Measurements from ENCODE around the gene CD63.

The CD63 gene

DNA sequence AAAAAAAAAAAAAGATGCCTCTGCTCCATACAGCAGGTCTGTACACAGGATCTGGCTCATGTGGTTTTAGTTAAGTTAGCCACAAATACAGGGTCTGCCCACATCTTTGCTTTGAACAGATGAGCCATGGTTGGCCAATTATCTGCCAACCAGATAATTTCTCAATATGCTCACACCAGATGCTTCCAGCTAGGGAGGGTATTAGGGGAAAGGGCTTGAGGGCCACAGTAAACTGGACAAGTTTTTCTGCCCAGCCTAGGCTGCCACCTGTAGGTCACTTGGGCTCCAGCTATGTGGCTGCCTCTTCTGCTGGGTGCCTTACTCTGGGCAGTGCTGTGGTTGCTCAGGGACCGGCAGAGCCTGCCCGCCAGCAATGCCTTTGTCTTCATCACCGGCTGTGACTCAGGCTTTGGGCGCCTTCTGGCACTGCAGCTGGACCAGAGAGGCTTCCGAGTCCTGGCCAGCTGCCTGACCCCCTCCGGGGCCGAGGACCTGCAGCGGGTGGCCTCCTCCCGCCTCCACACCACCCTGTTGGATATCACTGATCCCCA is 7.8 kb downstream of the CD63 start:
- no peak for DNase-seq (ENCODE audit: low read depth in 2 of 2)

DNA sequence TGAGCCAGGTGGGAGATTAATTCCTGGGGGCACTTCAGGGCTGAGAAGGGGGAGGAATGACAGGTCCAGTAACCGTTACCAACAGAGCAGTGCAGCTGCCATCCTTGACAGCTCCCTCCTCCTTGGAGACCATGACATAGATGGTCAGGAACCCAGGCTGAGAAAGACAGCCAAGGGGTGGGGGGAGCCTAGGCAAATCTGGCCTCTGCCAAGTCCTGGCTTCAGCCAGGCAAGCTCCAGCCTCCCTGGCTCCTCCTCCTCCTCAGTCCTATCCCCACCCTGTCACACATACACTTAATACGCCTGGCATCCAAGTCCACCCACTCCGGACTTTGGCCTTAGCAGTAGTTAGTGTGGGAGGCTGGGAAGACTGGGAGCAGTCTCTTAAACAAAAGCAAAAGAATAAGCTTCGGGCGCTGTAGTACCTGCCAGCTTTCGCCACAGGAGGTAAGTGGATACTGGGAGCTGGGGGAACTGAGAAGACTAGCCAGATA is 8.7 kb downstream of the CD63 start, which contains the start of gene RDH5:
Gene RDH5 (plus strand): TSS at position 323 of the 494 bp plus-strand sequence. CDS start 792 bp downstream, outside the sequence.
- DNase-seq (ENCODE audit: low read depth in 2 of 2), result no peak

DNA sequence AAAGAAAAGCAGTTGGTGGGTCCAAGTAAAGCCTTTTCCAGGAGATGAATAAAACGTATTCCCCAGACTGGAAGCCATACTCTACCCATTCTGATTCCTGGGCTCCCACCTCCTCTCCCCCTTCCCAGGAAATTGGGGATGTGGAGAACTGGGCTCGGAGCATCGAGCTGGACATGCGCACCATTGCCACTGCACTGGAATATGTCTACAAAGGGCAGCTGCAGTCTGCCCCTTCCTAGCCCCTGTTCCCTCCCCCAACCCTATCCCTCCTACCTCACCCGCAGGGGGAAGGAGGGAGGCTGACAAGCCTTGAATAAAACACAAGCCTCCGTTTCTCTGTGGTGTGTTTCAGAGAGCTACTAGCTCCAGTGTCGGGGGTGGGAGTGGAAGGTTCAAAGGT is 9.4 kb downstream of the CD63 start:
- DNase-seq (ENCODE audit: low read depth in 2 of 2), result no peak

DNA sequence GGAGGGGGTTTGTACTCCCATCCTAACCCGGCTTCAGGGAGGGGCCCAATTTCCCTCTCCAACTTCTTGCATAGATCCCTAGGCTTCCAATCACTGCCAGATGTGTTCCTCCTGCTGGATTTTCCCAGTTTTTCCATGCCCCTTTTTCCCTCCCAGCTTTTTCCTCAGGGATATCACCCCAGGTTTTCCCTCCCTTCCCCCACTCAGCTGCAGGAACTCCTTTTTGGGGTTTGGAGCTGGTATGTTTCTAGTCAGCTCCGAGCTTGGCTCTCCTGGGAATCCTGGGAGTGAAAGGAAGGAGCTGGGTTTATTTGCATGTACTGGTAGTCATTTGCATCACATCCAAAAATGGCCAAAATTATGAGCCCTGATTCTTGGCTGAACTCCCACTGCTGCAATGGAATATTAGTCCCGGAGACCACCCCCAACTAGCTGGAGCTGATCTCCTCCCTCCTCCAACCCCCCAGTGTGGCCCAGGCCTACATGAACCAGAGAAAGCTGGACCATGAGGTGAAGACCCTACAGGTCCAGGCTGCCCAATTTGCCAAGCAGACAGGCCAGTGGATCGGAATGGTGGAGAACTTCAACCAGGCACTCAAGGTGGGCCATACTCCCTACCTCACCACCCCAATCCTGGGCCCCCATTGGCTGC is 10.1 kb downstream of the CD63 start:
- DNase-seq (ENCODE audit: low read depth in 2 of 2), result no peak

DNA sequence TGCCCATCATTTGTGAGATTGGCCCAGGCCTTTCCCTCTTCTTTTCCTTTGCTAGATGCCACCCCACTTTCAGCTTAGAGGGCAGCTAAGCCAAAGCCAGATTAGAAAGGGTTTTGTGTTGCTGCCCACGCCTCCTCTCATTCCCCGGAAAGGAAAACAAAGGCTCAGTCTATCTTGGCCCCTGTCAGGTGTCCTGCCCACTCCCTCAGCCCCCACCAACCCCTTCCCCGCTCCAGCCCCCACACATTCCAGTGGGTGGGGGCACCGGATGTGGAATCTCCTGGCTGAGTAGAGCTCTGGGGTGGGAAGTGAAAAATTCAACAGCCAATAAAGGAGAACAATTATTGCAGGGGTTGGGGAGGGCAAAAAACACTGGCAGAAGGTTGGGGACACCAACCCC is 10.8 kb downstream of the CD63 start:
- no peak for DNase-seq (ENCODE audit: low read depth in 2 of 2)

DNA sequence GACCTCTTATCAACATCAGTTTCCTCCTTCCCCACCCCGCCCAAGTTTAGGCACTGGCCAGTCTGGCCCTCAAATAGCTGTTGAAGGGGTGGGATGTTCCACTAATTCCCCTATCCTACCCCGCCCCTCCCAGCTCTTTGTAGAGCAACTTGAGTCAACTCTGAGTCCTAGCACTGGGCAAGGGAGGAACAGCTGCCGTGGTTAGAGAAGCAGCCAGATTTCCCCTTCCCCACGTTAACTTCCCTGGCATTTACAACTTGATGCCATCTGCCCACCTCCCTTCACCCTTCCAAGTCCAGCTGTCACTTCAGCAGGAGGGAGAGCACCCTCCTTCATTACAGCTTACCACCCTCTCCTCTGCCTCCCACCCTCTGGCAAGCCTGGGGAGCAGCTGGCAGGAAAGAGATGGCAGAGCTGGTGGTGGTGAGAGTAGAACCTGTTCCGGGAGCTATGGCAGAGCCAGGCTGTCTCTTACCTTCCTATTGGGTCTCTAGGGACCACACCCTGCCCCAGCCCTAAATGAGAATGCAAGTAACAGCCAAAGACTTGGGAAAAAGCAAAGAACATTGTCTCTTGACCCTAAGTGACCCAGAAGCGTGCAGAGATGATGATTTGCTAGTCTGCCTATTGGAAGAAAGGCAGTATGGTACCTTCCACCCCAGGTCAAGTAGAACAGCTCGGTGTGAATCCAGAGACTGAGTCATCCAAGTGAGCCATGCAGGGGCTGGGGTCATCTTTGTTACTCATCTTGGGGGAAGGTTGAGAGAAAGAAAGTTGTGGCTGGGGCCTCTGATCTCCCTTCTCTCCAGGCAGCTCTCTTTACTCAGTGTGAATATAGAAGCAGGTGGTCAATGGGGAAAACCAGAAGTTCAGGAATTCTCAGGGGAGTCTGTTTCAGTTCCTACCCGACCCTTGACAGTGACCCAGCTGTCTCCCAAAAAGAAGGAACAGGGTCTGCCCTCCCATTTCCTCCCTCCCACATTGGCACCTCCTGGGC is 11.5 kb downstream of the CD63 start:
- peak in 1 of 2 donors; percentile 26 for DNase-seq (ENCODE audit: low read depth in 2 of 2)

DNA sequence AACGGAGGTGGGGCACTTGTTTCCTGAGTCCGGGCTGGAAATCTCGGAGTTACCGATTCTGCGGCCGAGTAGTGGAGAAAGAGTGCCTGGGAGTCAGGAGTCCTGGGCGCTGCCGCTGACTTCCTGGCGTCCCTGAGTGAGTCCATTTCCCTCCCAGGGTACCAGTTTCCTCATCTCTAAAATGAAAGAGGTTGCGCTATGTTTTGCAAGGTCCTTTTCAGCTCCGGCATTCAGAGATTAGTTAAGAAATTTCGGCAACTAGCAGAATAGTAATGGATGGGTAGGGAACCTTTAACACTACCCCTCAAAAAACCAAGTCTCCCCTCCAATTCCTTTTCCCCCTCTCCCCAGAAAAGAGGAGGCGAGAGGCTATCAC is 12.2 kb downstream of the CD63 start:
- no peak for DNase-seq (ENCODE audit: low read depth in 2 of 2)

DNA sequence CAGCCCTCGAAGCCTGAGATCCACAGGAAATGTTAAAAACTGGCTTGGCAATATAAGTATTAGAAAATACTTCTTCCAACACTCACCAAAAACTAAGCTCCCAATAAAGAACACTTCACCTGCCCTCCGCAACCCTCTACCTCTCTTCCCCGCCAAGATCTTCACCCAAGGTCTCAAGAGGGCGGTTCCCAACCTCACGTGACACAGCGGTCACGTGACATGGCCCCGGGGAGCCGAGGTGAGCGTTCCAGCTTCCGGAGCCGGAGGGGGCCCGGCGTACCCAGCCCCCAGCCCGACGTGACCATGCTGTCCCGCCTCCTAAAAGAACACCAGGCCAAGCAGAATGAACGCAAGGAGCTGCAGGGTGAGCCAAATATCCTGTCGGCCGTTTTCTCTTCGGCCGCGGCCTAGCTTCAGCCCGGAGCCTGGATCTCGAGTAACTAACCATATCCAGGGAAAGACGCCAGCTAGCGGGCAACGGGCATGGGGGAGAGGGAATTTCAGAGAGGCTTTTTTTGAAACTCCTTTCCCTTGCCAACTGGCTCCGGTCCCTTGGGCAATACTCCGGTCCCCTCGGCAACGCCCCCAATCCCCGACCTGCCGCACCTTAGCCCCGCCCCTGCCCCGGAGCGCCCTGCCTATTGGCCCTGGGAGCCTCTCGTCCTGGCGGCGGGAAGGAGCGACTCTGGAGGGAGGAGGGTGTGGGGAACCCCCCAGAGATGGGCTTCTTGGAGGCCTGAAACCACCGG is 12.8 kb downstream of the CD63 start, which contains the start of gene BLOC1S1:
Gene BLOC1S1 (plus strand): TSS at position 214 of the 749 bp plus-strand sequence. CDS start 6 bp downstream, at position 220.
- DNase-seq (ENCODE audit: low read depth in 2 of 2), result peak; percentile 90

DNA sequence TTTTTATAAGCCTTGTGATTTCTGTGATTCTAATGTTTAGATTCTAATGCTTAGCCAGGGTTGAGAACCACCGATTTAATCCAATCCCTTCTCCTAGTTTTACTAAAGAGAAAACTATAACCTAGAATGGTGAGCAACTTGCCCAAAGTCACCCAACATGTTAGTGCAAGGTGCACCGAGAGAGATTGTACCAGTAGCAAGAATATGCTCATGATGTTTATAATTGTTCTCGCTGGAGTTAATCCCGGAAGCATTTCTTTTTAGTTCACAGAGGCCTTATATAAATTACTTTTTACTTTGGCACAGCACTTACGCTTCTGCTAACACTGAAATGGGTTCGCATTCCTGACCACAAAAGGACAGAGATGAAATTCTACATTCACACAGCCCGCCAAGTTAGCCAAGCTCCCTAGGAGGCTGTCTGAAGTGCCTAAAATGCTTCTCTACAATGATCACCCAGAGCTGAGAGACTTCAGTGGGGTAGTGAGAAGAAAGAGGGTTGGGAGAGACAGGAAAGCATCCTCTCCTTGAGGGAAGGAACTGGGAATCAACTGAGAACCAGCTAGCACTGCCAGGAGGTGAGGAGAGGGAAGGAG is 13.5 kb downstream of the CD63 start:
- no peak for DNase-seq (ENCODE audit: low read depth in 2 of 2)

DNA sequence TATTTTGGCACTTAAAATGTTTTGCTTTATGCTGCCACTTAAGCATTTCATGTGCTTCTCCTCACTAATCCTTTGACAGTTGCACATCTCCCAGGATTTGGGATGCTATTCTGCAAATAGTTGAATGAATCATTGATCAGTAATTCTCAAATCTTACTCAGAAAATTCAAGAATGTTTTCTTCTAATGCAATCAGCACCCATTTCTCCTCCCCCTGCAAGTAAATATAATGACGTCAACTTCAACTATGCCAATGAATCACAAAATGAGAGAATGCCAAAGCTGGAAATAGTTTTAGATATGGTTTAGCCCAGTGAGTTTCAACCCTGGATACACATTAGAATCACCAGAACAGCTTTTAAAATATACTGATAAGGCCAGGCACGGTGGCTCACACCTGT is 15.1 kb downstream of the CD63 start:
- DNase-seq (ENCODE audit: low read depth in 2 of 2), result no peak

DNA sequence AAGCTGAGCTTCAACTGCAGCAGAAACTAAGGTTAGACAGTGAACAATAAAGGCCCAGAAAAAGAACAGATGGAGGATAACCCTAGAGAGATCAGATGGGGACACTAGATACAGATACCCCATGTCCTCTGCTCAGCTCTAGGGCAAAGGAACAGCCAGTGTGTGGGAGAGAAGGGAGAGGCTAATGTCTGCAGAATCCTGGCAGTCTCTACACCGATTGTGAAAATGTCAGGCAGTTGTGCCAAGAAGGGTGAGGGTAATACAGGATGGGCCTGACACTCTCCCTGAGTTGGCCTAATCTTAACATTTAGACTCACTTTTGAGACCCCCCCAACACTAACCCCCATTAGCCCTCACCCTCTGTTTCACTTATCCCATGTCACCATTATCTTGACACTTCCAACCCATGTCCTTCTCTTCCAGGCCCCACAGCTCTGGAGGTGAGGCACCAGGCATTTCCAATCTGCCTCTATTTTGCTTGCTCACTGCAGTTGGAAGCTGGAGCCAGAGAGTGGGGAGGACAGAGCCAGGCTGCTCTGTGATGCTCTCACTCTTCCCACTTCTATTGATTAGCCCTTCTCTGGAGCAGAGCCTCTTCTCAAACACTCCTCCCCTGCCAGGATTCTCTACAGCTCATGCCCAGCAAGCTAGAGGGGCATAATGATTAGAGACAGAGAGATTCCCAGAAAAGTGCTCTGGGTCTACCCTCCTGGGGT is 16.0 kb downstream of the CD63 start:
- no peak for DNase-seq (ENCODE audit: low read depth in 2 of 2)

DNA sequence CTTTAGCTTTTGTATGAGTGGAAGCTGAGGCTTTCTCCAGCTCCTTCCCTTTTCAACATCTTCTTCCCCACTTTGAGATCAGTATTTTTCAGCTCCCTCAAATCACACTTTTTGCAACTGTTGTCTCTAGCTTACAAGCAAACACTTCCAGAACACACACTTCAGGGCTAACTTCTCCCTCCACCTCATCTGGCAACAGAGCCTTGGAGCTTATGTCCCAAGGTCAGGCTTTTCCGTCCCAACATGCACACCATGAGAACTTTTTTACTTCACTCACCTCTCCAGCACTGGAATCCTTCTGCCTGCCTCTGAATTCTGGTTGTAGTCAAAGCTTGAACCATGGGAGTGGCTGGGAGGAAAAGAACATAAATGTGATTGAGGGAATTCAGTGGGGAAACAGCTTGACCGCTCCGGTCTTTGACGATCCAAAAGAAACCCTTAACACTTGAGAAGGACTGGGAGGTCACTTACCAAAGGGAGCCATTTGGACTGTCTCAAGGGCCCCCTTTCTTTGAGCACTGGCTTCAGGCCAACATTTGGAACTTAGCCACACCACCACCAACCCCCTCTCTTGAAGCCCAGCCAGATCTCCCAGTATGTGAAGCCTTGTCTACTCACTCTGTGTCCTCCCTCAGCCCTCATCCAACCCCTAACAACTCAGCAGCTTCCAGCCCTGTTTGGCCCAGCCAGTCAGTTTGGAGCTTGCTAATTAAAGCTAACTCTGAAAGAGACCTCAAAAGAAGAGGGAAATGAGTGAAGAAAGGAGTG is 16.8 kb downstream of the CD63 start:
- no peak for DNase-seq (ENCODE audit: low read depth in 2 of 2)

DNA sequence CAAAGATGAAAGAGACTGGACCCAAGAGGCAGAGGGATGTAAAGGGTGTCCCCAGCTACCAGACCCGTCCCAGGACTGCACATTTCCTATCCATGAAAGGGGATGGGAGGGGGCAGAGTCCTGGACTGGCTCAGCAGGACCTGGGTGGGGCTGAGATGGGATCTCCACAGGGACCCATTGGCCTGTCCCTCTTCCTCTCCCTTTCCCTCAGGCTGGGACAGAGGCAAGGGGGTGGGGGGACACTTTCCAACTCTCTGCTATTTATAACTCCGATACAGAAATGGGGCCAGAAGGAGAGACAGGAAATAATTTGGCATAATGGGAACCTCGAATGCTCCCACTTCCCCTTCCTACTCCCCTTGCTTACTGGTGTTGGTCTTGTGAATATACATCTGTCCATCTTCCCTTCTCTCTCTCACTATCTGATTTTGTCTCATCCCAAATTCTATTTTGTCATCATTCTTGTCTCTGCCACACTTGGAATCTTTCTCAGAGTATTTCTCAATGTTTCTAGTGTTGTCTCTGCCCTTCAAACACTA is 20.0 kb downstream of the CD63 start:
- DNase-seq (ENCODE audit: low read depth in 2 of 2), result no peak

DNA sequence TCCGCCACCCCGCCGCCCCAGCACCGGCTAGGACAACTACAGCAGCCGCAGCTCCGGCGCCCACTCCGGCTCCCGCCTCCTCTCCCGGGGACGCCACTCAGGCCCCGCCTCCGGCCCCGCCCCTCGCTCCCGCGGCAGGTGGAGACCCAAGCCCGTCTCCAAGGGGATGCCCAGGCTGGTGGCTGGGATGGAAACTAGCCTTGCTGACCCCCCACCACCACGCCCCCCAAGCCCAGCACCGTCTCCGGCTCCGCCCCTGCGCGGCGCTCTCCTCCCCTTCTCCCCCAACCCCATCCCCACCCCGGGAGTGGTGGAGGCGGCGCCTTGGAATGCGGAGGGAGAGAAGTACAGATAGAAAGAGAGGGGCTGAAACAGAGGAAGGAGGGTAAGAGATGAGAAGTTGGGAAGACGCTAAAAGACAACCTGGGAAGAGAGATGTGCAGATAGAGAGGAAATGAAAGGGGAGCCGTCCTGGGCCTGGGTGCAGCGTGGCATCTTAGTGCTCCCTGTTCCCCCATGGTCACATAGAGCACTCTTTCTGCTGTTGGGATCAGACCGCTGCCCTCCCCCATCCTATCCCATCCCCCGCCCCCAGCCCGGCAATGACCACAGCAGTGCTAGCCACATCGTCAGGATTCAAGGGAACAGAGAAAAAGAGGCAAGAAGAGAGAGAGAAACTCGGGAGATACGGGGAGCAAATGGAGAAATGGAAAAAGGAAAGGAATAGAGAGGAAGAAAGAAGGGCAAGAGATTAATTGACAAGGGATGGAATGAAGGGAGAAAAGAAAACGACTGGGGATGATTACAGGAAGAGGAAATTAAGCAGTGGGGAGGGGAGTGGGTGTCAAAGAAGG is 20.7 kb downstream of the CD63 start, which contains the start of gene ITGA7:
Gene ITGA7 (minus strand): TSS at position 64 of the 854 bp plus-strand sequence. CDS start 222 bp downstream, outside the sequence.
- peak; percentile 45 to 48 for DNase-seq (ENCODE audit: low read depth in 2 of 2)

DNA sequence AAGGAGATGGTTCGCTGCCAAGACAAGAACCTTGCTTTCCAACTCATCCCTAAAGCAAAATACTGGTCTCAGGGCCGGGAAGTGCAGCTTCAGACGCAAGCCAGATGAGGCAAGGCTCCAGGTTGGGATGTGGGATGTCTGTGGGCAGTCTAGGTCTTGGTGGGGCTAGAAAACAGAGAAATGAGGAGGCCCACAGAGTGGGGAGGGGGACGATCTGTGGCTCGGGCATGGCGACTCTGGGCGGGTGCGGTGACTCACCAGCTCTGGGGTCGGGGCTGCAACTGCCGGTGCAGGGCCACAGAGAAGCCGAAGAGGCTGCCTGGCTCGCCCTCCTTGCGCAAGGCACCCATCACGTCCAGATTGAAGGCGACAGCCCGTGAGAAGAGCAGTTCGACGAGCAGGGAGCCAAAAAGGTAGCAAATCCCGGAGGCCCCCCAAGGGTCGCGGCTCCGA is 21.6 kb downstream of the CD63 start:
- no peak for DNase-seq (ENCODE audit: low read depth in 2 of 2)

DNA sequence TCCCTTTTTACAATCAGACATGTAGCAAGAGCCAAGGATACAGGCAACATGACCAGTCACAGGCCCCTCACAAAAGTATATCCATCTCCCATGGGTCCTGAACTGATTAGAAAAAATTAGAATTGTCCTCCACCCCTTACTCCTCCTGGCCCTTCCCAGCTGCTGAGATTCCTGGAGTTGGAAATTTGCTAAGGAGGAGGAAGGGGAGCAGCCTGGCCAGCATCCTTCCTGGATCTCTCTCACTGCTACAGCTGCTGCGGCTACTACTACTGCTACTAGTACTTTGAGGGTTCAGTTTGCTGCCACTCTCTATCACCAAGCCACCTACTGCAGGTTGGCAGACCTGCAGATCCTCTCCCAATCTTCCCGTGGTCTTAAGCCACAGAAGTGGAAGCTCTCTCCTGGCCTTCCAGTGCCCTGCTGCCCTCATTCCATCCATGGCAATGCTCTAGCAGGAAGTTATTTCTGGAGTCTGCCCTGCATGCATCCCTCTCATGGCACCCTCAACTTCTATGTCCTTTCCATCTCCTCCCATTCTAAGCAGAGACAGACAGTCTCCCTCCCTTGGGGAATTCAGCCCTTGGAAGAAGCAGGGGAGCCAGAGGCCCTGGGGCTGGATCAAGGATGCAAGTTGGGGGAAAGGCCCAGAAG is 22.1 kb downstream of the CD63 start:
- no peak for DNase-seq (ENCODE audit: low read depth in 2 of 2)

DNA sequence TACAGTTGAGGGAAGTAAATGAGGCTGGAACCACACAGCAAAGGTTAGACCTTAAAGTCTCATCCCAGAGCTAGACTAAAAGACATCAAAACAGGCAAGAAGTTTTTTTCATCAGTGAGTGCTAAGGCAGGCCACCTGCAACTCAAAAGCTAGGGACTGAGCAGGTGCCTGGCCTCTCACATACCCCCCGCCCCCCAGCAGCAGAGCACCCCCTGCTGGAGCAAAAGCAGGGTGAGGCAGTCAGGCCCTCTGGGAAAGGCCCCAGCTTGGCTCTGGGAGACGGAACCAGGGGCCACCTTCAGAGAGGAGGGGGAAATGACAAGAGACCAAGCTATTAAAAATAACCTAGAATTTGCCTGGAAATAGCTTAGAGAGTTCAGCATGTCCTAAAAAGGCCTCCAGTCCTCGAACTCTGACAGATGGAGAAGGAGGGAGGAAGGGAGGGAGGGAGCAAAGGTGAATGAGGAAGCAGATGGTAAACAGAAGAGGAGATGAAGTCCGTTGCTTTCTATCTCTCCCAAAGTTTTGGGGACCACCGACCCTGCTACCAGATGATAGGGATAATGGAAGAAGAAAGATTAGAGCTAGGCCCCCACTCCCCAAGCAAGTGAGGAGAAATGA is 22.9 kb downstream of the CD63 start:
- no peak for DNase-seq (ENCODE audit: low read depth in 2 of 2)

All from stimulated activated CD8-positive, alpha-beta memory T cell treated with anti-CD3 and anti-CD28 coated beads, Interleukin-15, amount 100 ng/mL, for 48 hours (primary cell).